NCI-H526 (cell line): ENCODE measurements around the gene C16orf95.
"Not testable (repeated sequence)": the region's sequence is repeated elsewhere in the genome, so short reads cannot be mapped to it uniquely, and the experiment has no call there.

Experiments
- DNase-seq, 2 experiments: peaks; one replicate each; lab custom pipeline; 2025; lab: John Stamatoyannopoulos, UW

Gene C16orf95, protein sequence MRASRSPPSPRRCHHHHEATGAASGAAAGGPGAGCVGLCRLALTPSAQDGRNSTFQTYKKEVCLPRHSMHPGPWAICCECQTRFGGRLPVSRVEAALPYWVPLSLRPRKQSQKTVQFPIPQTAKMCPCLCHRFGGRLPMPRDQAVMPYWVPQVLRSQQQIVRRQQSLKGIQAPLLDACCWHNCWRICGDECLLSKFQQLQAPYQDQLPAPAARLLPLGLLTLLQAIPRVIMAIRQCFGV

DNA sequence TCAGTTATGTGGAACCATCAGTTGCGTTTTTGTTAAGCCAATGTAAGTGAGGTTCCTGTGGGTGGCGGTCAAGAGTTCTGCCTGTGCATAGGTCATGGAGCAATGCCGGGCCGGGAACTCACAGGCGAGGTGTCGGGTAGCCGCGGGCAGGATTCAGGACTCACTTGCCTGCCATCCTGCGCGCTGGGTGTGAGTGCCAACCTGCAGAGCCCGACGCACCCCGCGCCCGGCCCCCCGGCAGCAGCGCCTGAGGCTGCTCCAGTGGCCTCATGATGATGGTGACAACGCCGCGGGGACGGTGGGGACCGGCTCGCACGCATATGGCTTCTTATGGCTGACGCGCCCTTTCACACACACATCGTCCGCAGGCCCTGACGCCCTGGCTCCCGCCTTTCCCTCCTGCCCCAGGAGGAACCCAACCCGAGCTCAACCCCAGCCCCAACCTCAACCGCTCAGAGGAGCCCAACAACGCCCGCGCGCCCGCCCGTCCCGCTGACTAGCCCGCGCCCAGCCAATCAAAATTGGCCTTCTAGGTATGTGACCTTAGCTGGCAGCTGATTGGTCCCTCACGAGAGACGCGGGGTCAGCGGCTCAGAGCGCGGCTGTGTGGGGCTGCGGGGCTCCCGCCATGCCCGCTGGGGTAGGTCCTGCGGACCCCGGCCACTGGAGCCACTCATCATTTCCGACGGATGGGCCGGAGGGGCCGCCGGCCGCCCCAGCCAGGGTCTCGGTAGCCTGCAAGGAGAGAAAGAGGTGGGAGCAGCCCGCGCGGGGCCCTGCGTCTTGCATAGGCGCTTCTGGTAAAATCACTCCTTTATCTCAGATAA, at the start of gene C16orf95:
Gene C16orf95 (minus strand): TSS at position 470 of the 827 bp plus-strand sequence. CDS start 150 bp downstream, at position 320.
- DNase-seq = peak; percentile 78 to 94

DNA sequence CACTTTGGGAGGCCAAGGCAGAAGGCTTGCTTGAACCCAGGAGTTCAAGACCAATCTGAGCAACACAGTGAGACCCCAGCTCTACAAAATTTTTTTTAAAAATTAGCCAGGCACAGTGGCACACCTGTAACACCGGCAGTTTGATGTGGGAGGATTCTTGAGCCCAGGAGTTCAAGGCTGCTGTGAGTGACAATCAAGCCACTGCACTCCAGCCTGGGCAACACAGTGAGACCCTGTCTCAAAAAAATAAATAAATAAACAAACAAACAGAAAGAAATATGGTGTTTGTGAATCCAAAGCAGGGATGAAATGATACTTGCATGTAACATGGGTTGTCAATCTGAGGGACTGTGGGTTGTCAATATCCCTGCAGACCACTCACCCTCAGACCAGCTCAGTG, 49.7 kb upstream of the C16orf95 start:
- DNase-seq = no peak

DNA sequence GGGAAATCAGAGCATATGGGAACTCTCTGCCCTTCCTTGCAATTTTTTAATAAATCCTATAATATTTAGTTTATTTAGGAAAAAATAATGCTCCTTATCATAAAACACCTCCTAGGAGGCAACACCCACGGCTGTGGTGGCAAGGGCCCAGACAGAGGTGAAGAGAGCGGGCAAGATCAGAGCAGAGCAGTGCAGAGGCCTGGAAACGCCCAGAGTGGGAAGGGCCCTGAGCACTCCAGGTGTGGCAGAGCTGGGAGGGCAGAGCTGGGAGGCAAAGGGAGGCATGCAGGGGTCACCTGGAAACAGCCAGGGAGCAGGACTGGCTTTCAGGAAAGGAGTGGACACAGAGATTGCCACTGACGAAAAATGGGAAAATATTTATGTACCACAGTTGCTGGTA, 49.1 kb upstream of the C16orf95 start:
- DNase-seq = no peak

DNA sequence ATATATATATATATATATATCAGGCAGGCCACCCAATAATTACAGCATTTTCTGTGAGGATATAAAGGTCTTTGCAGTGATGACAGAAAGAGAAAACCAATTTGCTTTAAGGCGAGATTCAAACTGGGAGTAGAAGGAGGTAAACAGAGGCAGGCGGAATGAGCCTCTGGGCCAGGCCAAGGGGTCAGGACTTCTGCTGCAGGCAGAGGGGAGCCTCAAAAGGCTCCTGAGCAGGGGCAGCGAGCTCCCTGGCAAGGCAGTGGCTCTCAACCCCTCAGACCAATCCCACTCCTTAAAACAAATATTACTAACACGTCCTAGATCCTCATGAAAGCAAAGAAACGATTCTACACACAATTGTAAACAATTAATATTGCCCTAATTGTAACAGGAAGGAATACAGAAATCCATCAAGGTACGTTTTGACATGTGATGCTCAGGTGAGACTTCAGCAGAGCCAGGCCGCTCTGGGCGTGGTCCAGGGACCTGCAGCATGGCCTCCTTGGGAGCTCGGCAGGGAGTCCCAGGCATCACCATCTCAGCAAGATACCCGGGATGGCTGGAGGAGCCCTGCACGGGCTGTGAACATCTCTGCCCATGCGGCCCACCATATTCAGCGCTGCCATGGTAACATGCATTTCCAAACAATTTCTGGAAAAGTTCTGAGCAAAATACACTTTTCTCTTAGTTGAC, 48.0 kb upstream of the C16orf95 start:
- DNase-seq = no peak

DNA sequence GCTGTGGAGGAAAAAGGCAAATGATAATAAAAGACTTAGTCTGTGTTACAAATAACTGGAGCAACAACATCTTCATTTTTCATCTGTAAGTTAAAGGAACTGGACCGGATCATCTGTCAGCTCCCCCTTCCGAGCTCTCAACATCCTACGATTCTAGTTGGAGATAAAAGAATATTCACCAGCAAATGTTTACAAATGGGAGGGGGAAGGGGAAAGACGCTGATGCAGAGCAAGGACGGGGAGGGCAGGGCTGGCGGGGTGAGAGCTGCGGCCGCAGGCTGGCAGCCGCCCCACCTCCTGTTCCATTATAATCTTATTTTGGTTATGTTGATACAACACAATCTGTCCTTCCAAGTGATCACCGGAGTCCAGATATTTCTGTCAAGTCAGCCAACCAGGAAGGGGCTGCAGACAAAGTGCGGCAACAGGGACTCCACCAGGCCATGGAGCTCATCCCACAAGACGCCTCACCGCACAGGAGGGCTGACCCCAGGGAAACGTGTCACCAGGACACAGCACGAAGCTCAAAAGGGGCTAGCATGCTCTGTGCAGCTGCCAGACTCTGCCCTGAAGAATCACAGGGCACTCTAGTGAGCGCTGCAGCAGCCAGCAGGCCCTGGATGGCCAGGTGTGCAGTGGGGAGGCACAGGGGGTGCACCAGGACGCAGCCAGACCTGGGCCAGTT, 46.7 kb upstream of the C16orf95 start:
- peak in 1 of 2 experiments; percentile 26 for DNase-seq

DNA sequence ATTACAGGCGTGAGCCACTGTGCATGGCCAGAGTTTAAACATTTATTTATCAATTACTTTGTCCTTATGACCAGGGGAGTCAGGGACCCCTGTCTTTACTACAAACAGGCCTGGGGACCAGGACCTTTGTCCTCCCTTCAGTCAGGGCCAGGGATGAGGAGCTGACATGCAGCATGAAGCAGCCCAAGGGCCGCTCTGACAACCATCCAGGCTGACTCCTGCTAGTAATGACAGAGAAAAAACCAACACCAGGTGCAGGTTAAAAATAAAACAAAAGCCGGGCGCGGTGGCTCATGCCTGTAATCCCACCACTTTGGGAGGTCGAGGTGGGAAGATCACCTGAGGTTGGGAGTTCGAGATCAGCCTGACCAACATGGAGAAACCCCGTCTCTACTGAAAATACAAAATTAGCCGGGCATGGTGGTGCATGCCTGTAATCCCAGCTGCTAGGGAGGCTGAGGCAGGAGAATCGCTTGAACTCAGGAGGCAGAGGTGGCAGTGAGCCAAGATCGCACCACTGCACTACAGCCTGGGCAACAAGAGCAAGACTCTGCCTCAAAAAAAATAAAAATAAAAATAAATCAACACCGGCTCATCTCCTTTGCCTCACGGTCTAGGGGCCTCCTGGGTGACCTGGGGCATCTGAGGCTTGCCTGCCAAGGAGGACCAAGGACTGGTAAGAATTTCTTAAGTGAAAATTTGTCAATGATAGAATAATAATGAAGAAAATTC, 45.8 kb upstream of the C16orf95 start:
- DNase-seq = not testable (repeated sequence)

DNA sequence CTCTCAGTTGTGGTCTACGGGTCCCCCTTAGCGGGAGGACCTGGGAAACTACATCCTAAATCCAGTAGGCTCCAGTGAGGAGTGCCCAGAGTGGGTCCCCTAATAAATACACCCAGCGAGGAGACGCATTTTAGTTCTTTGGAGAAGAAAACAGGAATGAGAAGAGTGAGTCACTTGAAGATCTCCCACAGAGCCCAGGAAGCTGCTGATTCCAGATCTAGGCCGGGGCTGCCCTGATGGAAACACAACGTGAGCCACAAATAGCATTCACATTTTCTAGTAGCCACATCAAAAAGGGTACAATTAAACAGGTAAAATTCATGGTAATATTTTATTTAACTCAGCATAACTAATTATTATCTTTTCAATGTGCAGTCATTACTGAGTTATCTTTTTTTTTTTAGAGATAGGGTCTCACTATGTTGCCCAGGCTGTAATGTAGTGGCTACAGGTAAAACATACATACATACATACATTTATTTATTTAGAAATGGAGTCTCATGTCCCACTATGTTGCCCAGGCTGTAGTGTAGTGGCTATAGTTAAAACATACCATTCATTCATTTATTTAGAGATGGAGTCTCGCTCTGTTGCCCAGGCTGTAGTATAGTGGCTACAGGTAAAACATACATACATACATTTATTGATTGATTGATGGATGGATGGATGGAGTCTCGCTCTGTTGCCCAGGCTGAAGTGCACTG, 44.9 kb upstream of the C16orf95 start:
- DNase-seq = no peak

DNA sequence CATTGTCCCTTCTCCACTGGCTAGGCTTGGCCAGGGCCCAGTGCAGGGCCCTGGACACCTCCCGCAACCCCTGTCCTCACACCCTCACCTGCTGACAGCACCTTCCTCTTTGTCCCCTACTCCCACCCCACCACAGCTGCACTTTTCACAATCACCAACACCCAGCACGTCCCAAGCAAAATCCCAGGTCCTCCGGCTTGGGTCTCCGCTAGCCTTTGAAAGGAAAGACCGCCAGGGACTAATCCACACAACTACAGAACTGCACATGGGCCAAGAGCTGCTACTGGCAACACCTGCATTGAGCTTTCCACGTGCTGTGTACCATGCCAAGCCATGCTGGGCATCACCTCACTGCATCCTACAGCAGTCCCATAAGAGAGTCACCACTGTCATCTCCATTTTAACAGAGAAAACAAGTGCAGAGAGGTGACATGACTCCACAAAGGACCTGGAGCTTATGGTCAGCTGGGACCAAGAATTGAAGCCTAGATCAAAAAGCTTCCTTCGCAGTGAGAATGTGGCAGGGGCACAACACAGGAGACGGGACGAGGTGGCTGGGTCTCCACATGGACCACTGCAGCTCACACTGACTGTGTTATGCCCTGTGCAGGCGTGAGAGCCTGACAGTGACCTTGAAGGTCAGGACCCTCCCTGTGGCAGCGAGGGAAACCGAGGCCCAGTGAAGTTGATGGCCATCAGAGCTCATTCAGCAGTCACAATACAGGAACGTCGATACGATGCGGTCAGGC, 43.8 kb upstream of the C16orf95 start:
- DNase-seq = no peak

DNA sequence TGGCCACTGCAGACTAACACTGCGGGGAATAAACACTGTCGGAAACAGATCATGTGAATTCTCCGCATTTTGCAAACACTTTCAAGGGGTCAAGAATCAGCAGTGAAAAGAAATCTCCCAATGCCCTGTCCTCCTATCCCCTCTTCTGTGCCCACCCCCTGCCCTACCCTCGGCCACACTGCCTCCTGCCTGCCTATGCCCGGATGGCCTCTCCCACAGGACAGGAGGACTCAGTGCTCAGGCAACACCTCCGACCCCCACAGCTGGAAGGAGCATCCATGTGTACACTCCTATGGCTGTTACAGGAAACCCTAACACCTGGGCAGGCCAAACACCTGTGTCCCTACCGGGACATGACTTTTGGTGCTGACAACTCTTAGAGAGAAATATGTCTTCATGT, 41.9 kb upstream of the C16orf95 start:
- DNase-seq = no peak

DNA sequence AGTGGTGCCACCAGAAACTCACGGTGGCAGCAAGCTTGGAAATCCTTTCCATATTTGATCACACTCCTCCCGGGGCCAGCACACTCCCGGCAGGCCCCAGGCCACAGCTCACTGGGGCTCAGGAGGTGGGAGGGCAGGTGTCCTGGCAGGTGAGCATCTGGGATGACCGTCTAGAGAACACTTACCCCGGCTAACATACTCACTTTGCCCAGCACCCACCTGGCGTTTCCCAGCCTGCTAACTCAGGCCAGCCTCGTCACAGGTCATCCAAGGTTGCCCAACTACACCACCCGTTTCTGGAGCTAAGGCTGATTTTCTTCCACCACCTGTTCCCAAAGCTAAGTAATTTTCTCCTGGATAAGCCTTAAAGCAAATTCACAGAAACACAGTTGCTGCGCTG, 41.5 kb upstream of the C16orf95 start:
- no peak for DNase-seq

DNA sequence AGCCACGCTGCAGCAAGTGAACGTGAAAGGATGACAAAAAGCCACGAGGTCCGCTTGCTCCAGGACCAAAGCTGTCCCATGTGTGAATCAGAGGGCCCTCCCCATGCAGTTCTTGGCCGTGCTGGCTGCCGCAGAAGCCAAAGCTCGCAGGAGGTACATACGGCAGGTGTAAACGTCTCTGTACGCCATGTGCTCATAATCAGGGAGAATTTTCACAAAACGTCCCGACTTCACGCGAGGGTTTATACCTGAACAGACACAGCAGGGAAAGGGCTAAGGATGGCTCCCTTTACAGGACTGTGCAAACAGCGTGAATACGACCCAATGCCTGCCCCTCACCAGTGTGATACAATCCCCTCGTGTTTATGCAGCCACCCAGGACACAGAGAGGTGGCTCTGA, 41.1 kb upstream of the C16orf95 start:
- DNase-seq = no peak

DNA sequence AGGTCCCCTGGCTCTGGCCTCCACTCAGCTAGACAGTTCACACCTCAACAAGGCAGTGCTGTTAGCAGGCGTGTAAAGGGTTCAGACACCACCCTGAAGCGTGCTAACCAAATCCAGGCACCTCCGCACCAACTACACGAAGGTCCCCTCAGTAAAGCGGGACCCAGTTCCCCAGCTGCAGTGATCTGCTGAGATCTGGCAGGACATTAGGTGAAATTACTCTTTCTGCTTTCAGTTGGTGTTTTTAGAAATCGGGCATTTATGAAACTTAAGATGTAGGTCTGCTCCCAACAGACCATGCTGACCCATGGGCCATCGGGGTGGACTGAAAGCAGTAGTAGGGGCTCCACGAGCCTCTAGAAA, 39.3 kb upstream of the C16orf95 start:
- DNase-seq = no peak

DNA sequence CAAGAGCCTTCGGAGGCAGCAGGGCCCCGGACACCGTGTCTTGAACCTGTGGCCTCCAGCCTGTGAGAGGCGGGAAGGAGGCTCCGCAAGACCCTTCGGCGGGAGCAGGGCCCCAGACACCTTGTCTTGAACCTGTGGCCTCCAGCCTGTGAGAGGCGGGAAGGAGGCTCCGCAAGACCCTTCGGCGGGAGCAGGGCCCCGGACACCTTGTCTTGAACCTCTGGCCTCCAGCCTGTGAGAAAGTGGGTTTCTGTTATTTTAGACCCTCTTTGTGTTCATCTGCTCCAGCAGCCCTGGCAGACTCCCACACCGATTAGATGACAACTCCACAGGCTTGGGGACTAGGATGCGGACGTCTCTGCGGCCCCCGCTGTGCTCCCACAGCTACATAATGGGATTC, 36.4 kb upstream of the C16orf95 start:
- no peak for DNase-seq

DNA sequence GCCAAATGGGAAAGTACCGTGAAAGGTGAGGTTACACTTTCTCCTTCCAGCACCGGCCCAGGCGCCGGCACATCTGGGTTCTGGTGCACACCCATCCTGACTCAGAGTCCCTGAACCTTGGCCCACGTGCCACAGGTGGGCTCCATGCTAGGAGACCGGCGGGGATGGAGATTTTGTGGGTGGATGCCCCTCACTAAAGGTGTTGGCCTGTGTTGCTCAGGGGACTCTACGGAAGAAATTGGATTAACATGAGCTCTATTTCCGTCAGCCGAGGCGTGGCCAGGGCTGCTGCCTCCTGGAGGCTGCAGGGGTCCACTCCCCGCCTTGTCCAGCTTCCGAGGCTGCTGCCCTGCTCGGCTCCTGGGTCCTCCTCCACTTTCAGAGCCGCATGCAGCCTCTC, 35.6 kb upstream of the C16orf95 start:
- no peak for DNase-seq

DNA sequence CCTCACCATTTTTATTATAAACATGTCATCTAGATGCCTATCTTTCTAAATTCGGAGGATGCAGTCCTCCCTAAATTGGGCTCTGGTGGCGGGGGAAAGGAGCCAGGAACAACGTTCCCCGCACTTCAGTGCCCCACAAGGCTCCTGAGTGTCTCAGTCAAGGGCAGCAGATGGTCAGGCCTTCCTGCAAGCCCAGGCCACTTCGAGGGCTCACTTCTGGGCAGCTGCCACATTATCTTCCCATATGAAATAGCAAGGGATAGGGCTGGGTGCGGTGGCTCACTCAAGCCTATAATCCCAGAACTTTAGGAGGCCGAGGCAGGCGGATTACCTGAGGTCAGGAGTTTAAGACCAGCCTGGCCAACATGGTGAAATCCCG, 34.1 kb upstream of the C16orf95 start:
- no peak for DNase-seq

DNA sequence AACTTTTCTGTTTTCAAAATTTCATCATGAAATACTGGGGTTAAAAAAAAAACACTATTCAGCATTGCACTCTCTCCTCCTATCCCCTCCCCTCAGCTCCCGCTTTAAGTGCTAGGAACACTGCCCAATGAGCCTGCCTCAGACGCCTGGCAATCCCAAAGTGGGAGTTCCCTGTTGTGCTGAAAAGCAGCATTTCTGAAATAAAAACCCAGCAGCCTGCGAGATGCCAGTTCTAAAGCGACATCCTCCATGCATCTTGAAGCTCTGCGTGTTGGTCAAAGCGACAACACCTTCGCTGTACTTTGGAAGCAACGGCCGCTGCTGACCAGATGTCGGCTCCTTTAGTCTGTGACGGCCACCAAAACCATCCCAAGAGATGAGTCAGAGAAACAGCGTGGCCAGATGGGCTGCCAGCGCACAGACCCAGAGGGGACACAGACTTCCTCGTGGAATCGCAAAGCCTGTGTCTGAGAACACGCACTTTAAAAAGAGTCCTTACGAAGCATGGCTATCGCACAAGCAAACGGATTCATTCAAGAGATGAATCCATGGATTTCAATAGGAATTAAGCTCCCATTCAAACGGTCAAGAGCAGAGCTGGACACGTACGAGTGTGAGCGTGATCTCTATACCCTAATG, 33.6 kb upstream of the C16orf95 start:
- no peak for DNase-seq

DNA sequence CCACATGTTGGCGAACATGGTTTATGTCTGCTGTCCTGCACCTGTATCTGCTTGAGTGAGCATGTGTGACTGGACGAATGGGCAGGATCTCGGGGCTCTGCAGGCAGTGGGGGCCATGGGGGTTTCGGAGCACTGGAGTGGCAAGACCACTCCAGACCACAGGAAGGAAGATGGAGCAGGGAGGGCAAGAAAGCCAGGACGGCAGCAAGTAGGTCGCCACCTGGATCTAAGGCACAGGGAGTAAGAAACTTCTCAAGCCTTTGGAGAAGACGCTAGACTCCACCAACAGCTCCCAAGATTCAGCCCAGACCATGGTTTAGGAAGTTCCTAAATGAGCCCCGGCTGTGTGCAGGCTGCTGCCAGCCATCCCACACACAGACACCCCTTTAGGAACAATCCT, 32.8 kb upstream of the C16orf95 start:
- DNase-seq = no peak

DNA sequence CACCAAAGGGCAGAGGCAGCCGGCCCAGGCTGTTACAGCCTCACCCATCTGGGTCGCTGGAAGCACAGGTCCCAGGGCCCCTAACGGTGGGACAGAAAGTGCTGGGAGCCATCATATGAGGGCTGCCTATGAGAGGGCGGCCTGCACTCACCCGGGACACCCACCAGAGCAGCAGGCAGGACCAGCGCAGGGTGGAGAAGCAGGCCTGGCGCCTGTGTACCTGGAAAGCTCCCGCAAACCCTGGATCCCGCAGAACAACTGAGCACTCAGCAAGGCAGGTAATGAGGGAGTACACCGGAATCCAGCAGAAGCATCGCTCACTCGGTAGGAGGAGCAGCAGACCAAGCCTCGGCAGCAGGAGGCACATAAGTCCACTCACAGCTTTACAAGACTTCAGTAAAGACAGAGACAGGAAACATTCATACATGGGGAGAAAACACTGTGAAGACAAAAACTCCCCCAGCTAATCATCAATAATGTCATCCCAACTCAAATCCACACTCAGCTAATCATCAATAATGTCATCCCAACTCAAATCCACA, 31.5 kb upstream of the C16orf95 start:
- no peak for DNase-seq

DNA sequence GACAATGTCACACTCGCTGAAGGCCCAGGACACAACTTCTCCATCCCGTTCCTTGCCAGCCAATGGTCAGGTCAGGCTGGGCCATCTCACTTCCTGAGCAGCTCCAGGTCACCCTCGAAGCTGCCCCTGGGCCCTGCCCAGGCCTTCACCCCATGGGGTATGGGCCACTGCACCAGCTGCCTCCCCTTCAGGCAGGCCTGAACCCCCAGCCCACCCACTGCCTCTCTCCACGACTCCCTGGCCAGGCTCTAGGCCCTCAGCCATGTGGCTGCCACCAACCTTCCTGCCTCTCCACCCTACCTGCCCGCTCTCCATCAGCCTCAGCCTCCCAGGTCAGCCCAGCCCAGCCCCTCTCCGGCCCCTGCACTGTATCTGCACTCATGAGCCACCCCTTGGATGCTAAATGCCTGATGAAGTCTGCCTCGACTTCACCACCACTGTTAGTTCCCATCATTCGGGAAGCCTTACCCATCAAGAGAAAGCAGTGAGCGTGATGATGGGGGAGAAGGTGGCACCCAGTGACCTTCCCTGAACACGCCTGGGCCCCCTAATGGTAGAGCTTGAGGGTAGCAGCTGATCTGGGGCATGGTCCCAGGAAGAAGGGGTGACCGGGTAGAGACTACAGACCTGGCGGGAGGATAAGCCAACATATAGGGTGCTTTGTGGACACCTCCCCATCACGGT, 30.9 kb upstream of the C16orf95 start:
- no peak for DNase-seq
